HG02938 (cell line): Measurements from ENCODE around the gene MIPOL1.
A peak's percentile ranks its signal among the peaks of the same experiment; 100 is the strongest.
"Not testable (repeated sequence)": the region's sequence is repeated elsewhere in the genome, so short reads cannot be mapped to it uniquely, and the experiment has no call there.

ENCODE experiments used
- ATAC-seq: cut with Tn5 transposase; IDR thresholded peaks from one replicate; pipeline ENCODE4 v1.9.1; 2021; ENCODE audit warnings: mild to moderate bottlenecking, moderate library complexity; ENCODE audit not compliant: unreplicated experiment

MIPOL1 gene

GRCh38 chr14:37230551-37231194 lies 32.9 kb downstream of the MIPOL1 start:
- ATAC-seq, result peak; percentile 65

GRCh38 chr14:37232907-37233481 lies 35.3 kb downstream of the MIPOL1 start:
- ATAC-seq, result no peak

GRCh38 chr14:37234222-37234621 lies 36.5 kb downstream of the MIPOL1 start:
- no peak for ATAC-seq

- not testable (repeated sequence) for ATAC-seq
Measured at GRCh38 chr14:37236044-37236443, 38.3 kb downstream of the MIPOL1 start.

GRCh38 chr14:37237094-37237493 lies 39.4 kb downstream of the MIPOL1 start:
- no peak for ATAC-seq

- ATAC-seq, result no peak
Measured at GRCh38 chr14:37237735-37238200, 40.0 kb downstream of the MIPOL1 start.

GRCh38 chr14:37241198-37241597 lies 43.5 kb downstream of the MIPOL1 start:
- no peak for ATAC-seq

- ATAC-seq, result no peak
Measured at GRCh38 chr14:37246427-37246829, 48.7 kb downstream of the MIPOL1 start.

- no peak for ATAC-seq
Measured at GRCh38 chr14:37247791-37248461, 50.2 kb downstream of the MIPOL1 start.

GRCh38 chr14:37251775-37252174 lies 54.0 kb downstream of the MIPOL1 start:
- ATAC-seq, result no peak

GRCh38 chr14:37252434-37252833 lies 54.7 kb downstream of the MIPOL1 start:
- ATAC-seq, result no peak

GRCh38 chr14:37253905-37254304 lies 56.2 kb downstream of the MIPOL1 start:
- ATAC-seq, result no peak

- ATAC-seq, result no peak
Measured at GRCh38 chr14:37254411-37254947, 56.7 kb downstream of the MIPOL1 start.

GRCh38 chr14:37257501-37258070 lies 59.8 kb downstream of the MIPOL1 start:
- no peak for ATAC-seq

GRCh38 chr14:37262649-37263048 lies 64.9 kb downstream of the MIPOL1 start:
- no peak for ATAC-seq

GRCh38 chr14:37263656-37264236 lies 66.0 kb downstream of the MIPOL1 start:
- ATAC-seq, result no peak

- no peak for ATAC-seq
Measured at GRCh38 chr14:37268788-37269187, 71.1 kb downstream of the MIPOL1 start.

GRCh38 chr14:37270629-37271028 lies 72.9 kb downstream of the MIPOL1 start:
- no peak for ATAC-seq

GRCh38 chr14:37272569-37272968 lies 74.8 kb downstream of the MIPOL1 start:
- ATAC-seq, result no peak

- ATAC-seq, result no peak
Measured at GRCh38 chr14:37274652-37275051, 76.9 kb downstream of the MIPOL1 start.

GRCh38 chr14:37275963-37276362 lies 78.2 kb downstream of the MIPOL1 start:
- no peak for ATAC-seq
